ENCODE results near the gene PKNOX1.

PKNOX1 gene

GRCh38 chr21:42974832-42975820 lies 764 bp downstream of the PKNOX1 start:
- peaks cover 32% of the 10 kb centered on the region for H3K4me1 ChIP-seq
- H4K20me1 ChIP-seq = peaks cover 14% of the 10 kb centered on the region; the same call in 1 of the 2 replicates
- peak overlapping the region; percentile 97 for H3K4me2 ChIP-seq
- peak overlapping the region; percentile 92 for H3K27ac ChIP-seq
- no peaks in the 10 kb centered on the region for H3K27me3 ChIP-seq
- H3K9me3 ChIP-seq = peaks cover 18% of the 10 kb centered on the region
- TF ChIP-seq Cebpa-rat (IDR thresholded peaks at IDR 0.05) = no peak
- H3K9ac ChIP-seq = peak overlapping the region; percentile 93
- peak overlapping the region; percentile 86 for H3K4me3 ChIP-seq
- H3K36me3 ChIP-seq = peaks cover 35% of the 10 kb centered on the region

GRCh38 chr21:42975886-42976608 lies 1.7 kb downstream of the PKNOX1 start:
- H3K4me3 ChIP-seq = peak overlapping the region; percentile 86
- TF ChIP-seq Cebpa-rat (IDR thresholded peaks at IDR 0.05) = no peak
- peak overlapping the region; percentile 97 for H3K4me2 ChIP-seq
- peak overlapping the region; percentile 92 for H3K27ac ChIP-seq
- peaks cover 18% of the 10 kb centered on the region for H3K9me3 ChIP-seq
- peak overlapping the region; percentile 93 for H3K9ac ChIP-seq
- H4K20me1 ChIP-seq = peaks cover 24% of the 10 kb centered on the region
- peaks cover 35% of the 10 kb centered on the region for H3K36me3 ChIP-seq
- peaks cover 42% of the 10 kb centered on the region for H3K4me1 ChIP-seq
- H3K27me3 ChIP-seq = no peaks in the 10 kb centered on the region

- Histone ChIP-seq H3K4me3 (no peak overlapping the region), H3K27ac (no peak overlapping the region), H4K20me1 (peaks cover 50% of the 10 kb centered on the region), H3K9me3 (peaks cover 18% of the 10 kb centered on the region), H3K27me3 (no peaks in the 10 kb centered on the region), H3K36me3 (peaks cover 44% of the 10 kb centered on the region), H3K4me2 (peak overlapping the region; percentile 16), H3K9ac (0 out of 2 replicates have a peak overlapping the region, but pooled peaks have one; percentile 19), H3K4me1 (peaks cover 46% of the 10 kb centered on the region)
- TF ChIP-seq Cebpa-rat (IDR thresholded peaks at IDR 0.05) = no peak
Measured at GRCh38 chr21:42980312-42981213, 6.2 kb downstream of the PKNOX1 start.

GRCh38 chr21:42981214-42981523 lies 6.8 kb downstream of the PKNOX1 start:
- Histone ChIP-seq H3K36me3 (peaks cover 44% of the 10 kb centered on the region), H4K20me1 (peaks cover 55% of the 10 kb centered on the region), H3K27me3 (no peaks in the 10 kb centered on the region), H3K9me3 (peaks cover 18% of the 10 kb centered on the region), H3K27ac (no peak overlapping the region), H3K4me2 (no peak overlapping the region), H3K4me1 (peaks cover 40% of the 10 kb centered on the region), H3K4me3 (no peak overlapping the region), H3K9ac (0 out of 2 replicates have a peak overlapping the region, but pooled peaks have one; percentile 19)
- no peak for TF ChIP-seq Cebpa-rat (IDR thresholded peaks at IDR 0.05)

- H3K27me3 ChIP-seq = no peaks in the 10 kb centered on the region
- no peak overlapping the region for H3K4me2 ChIP-seq
- H3K9ac ChIP-seq = no peak overlapping the region
- H4K20me1 ChIP-seq = peaks cover 62% of the 10 kb centered on the region
- H3K4me3 ChIP-seq = no peak overlapping the region
- H3K9me3 ChIP-seq = peaks cover 12% of the 10 kb centered on the region
- peaks cover 38% of the 10 kb centered on the region for H3K4me1 ChIP-seq
- peaks cover 41% of the 10 kb centered on the region for H3K36me3 ChIP-seq
- H3K27ac ChIP-seq = 0 out of 2 replicates have a peak overlapping the region, but pooled peaks have one; percentile 6
- TF ChIP-seq Cebpa-rat (IDR thresholded peaks at IDR 0.05) = no peak
Measured at GRCh38 chr21:42981862-42982261, 7.5 kb downstream of the PKNOX1 start.

- Histone ChIP-seq H3K9ac (no peak overlapping the region), H3K27ac (no peak overlapping the region)
Measured at GRCh38 chr21:42983103-42983502, 8.7 kb downstream of the PKNOX1 start.

GRCh38 chr21:42983869-42984268 lies 9.5 kb downstream of the PKNOX1 start:
- Histone ChIP-seq H3K9ac (no peak overlapping the region), H3K4me1 (peaks cover 41% of the 10 kb centered on the region), H3K27ac (no peak overlapping the region), H3K27me3 (no peaks in the 10 kb centered on the region), H4K20me1 (peaks cover 67% of the 10 kb centered on the region), H3K4me2 (no peak overlapping the region), H3K4me3 (no peak overlapping the region), H3K9me3 (no peaks in the 10 kb centered on the region), H3K36me3 (peaks cover 22% of the 10 kb centered on the region)
- TF ChIP-seq Cebpa-rat (IDR thresholded peaks at IDR 0.05) = no peak

More at GRCh38 chr21:42983103-42983502, 8.7 kb downstream of the PKNOX1 start:
- H3K4me2 ChIP-seq = no peak overlapping the region
- TF ChIP-seq Cebpa-rat (IDR thresholded peaks at IDR 0.05) = no peak
- no peaks in the 10 kb centered on the region for H3K27me3 ChIP-seq
- peaks cover under 1% of the 10 kb centered on the region; the same call in 1 of the 2 replicates for H3K9me3 ChIP-seq
- H3K4me3 ChIP-seq = no peak overlapping the region
- H3K4me1 ChIP-seq = peaks cover 38% of the 10 kb centered on the region
- H3K36me3 ChIP-seq = peaks cover 30% of the 10 kb centered on the region
- peaks cover 63% of the 10 kb centered on the region for H4K20me1 ChIP-seq

- H3K27me3 ChIP-seq = no peaks in the 10 kb centered on the region
- no peak overlapping the region for H3K27ac ChIP-seq
- no peak overlapping the region for H3K9ac ChIP-seq
- H3K36me3 ChIP-seq = peaks cover 13% of the 10 kb centered on the region; the same call in 1 of the 2 replicates
- H3K4me1 ChIP-seq = peaks cover 39% of the 10 kb centered on the region
- no peak overlapping the region for H3K4me2 ChIP-seq
- no peaks in the 10 kb centered on the region for H3K9me3 ChIP-seq
- H4K20me1 ChIP-seq = peaks cover 69% of the 10 kb centered on the region
- H3K4me3 ChIP-seq = no peak overlapping the region
- no peak for TF ChIP-seq Cebpa-rat (IDR thresholded peaks at IDR 0.05)
Measured at GRCh38 chr21:42986125-42986783, 11.9 kb downstream of the PKNOX1 start.

All from BLaER1 (cell line).